Measurements from ENCODE around the gene ADAM23.
A peak's percentile ranks its signal among the peaks of the same experiment; 100 is the strongest.

ADAM23 gene

DNA sequence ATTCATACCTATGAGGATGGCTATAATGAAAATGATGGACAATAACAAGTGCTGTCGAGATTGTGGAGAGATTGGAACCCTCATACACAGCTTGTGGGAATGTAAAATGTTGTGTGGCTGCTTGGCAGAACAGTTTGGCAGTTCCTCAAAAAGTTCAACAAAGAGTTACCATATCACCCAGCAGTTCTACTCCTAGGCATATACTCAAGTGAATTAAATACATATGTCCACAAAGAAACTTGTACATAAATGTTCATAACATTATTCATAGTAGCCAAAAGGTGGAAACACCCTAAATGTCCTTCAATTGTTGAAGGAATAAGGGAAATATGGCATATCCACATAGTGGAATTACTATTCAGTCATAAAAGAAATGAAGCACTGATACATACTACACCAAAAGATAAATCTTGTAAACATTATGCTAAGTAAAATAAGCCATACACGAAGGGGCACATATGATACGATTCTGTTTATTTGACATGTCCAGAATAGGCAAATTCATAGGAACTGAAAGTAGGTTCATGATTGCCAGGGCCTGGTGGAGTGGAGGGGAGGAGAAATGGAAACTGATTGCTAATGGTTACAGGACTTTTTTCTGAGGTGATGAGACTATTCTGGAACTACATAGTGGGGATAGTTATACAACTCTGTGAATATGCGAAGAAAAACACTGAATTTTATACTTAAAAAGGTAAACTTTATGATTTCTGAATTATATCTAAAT is 92.1 kb downstream of the ADAM23 start:
- no peak overlapping the region for H3K4me3 ChIP-seq (ENCODE audit: low read depth in 1 of 2, low read length in 2 of 2)
- H3K4me2 ChIP-seq (ENCODE audit: insufficient read depth, low read length): no peak overlapping the region
- H3K9ac ChIP-seq (ENCODE audit: low read depth, low read length): no peak overlapping the region
- TF ChIP-seq, protein P1, sequence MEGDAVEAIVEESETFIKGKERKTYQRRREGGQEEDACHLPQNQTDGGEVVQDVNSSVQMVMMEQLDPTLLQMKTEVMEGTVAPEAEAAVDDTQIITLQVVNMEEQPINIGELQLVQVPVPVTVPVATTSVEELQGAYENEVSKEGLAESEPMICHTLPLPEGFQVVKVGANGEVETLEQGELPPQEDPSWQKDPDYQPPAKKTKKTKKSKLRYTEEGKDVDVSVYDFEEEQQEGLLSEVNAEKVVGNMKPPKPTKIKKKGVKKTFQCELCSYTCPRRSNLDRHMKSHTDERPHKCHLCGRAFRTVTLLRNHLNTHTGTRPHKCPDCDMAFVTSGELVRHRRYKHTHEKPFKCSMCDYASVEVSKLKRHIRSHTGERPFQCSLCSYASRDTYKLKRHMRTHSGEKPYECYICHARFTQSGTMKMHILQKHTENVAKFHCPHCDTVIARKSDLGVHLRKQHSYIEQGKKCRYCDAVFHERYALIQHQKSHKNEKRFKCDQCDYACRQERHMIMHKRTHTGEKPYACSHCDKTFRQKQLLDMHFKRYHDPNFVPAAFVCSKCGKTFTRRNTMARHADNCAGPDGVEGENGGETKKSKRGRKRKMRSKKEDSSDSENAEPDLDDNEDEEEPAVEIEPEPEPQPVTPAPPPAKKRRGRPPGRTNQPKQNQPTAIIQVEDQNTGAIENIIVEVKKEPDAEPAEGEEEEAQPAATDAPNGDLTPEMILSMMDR (IDR thresholded peaks at IDR 0.05; ENCODE audit: borderline replicate concordance, extremely low read depth, low read length, poor library complexity, severe bottlenecking): no peak
- TF ChIP-seq EZH2 (IDR thresholded peaks at IDR 0.05; ENCODE audit: borderline replicate concordance, low read depth, low read length, severe bottlenecking): no peak
- no peaks in the 10 kb centered on the region for H3K4me1 ChIP-seq (ENCODE audit: insufficient read depth, low read length)
- H4K20me1 ChIP-seq (ENCODE audit: insufficient read depth, low read length): no peaks in the 10 kb centered on the region
- H3K9me3 ChIP-seq (ENCODE audit: insufficient read depth, low read length, severe bottlenecking): no peaks in the 10 kb centered on the region
- H3K27me3 ChIP-seq (ENCODE audit: insufficient read depth, low read length, poor library complexity): no peaks in the 10 kb centered on the region
- ATAC-seq (ENCODE audit: insufficient read depth, low read depth): no peak
- H2AFZ ChIP-seq (ENCODE audit: low read depth, low read length): no peak overlapping the region
- H3K79me2 ChIP-seq (ENCODE audit: insufficient read depth, low read length): no peaks in the 10 kb centered on the region
- no peak overlapping the region for H3K27ac ChIP-seq (ENCODE audit: low read length)
- no peaks in the 10 kb centered on the region for H3K36me3 ChIP-seq (ENCODE audit: insufficient read depth, low read length)
- DNase-seq: no peak

DNA sequence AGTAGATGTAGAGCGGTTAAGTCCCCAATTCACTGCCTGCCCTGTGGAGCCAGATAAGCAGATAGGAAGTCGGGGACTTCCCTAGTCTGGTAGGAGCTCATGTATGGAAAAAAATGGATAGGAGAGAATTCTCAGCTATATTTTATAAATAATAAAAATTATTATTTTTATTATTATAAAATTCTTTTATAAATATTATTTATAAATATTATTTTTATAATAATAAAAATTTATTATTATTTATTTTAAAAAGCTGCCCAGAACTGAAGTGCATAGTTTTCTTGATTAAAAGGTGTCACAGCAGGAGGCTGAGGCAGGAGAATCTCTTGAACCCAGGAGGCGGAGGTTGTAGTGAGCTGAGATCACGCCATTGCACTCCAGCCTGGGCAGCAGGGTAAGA is 97.4 kb downstream of the ADAM23 start:
- TF ChIP-seq, protein P1 (IDR thresholded peaks at IDR 0.05; ENCODE audit: borderline replicate concordance, extremely low read depth, low read length, poor library complexity, severe bottlenecking): no peak
- H3K79me2 ChIP-seq (ENCODE audit: insufficient read depth, low read length): no peaks in the 10 kb centered on the region
- no peak overlapping the region for H2AFZ ChIP-seq (ENCODE audit: low read depth, low read length)
- no peak overlapping the region for H3K9ac ChIP-seq (ENCODE audit: low read depth, low read length)
- no peaks in the 10 kb centered on the region for H4K20me1 ChIP-seq (ENCODE audit: insufficient read depth, low read length)
- no peaks in the 10 kb centered on the region for H3K36me3 ChIP-seq (ENCODE audit: insufficient read depth, low read length)
- H3K4me3 ChIP-seq (ENCODE audit: low read depth in 1 of 2, low read length in 2 of 2): no peak overlapping the region
- H3K9me3 ChIP-seq (ENCODE audit: insufficient read depth, low read length, severe bottlenecking): no peaks in the 10 kb centered on the region
- DNase-seq: no peak
- no peak for ATAC-seq (ENCODE audit: insufficient read depth, low read depth)
- no peak overlapping the region for H3K27ac ChIP-seq (ENCODE audit: low read length)
- H3K4me1 ChIP-seq (ENCODE audit: insufficient read depth, low read length): no peaks in the 10 kb centered on the region
- H3K27me3 ChIP-seq (ENCODE audit: insufficient read depth, low read length, poor library complexity): no peaks in the 10 kb centered on the region
- H3K4me2 ChIP-seq (ENCODE audit: insufficient read depth, low read length): no peak overlapping the region

DNA sequence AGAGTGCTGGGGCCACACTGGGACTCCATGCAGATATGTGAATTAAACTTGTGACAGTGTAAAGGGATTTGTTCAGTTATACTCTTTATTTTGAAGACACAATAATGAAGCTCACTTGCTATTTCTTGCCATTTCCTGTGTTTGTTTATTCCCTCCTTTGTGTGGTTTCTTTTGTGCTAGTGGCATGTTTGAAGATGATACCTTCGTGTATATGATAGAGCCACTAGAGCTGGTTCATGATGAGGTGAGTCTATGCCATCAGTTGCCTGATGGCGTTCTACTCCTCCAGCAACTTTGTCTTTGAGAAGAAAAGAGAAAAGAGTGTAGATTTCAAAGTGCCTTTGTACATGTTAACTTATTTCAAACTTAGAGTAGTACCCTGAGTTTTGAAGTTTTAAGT is 99.7 kb downstream of the ADAM23 start:
- no peak overlapping the region for H2AFZ ChIP-seq (ENCODE audit: low read depth, low read length)
- no peak overlapping the region for H3K27ac ChIP-seq (ENCODE audit: low read length)
- H4K20me1 ChIP-seq (ENCODE audit: insufficient read depth, low read length): no peaks in the 10 kb centered on the region
- H3K79me2 ChIP-seq (ENCODE audit: insufficient read depth, low read length): no peaks in the 10 kb centered on the region
- no peak overlapping the region for H3K4me3 ChIP-seq (ENCODE audit: low read depth in 1 of 2, low read length in 2 of 2)
- peak; percentile 37; the same call in 1 of the 3 replicates for ATAC-seq (ENCODE audit: insufficient read depth, low read depth)
- H3K4me1 ChIP-seq (ENCODE audit: insufficient read depth, low read length): no peaks in the 10 kb centered on the region
- no peak for DNase-seq
- H3K9ac ChIP-seq (ENCODE audit: low read depth, low read length): no peak overlapping the region
- TF ChIP-seq, protein P1 (IDR thresholded peaks at IDR 0.05; ENCODE audit: borderline replicate concordance, extremely low read depth, low read length, poor library complexity, severe bottlenecking): no peak
- TF ChIP-seq EZH2 (IDR thresholded peaks at IDR 0.05; ENCODE audit: borderline replicate concordance, low read depth, low read length, severe bottlenecking): no peak
- no peaks in the 10 kb centered on the region for H3K9me3 ChIP-seq (ENCODE audit: insufficient read depth, low read length, severe bottlenecking)
- H3K4me2 ChIP-seq (ENCODE audit: insufficient read depth, low read length): no peak overlapping the region
- H3K36me3 ChIP-seq (ENCODE audit: insufficient read depth, low read length): no peaks in the 10 kb centered on the region
- no peaks in the 10 kb centered on the region for H3K27me3 ChIP-seq (ENCODE audit: insufficient read depth, low read length, poor library complexity)

Measured in DND-41 (cell line).